ENCODE data around the gene OSBPL9. TPM values are rescaled to one million over a fixed set of nuclear protein-coding genes. Genes with fewer than 3 reads are reported as not detected.

Gene OSBPL9
- total and polyA plus RNA-seq, 9 of the 15 experiments (the other 6 are each of a cell fraction or from before 2014, with no cell fraction given) = 43.9 to 217 (median 170) TPM

DNA sequence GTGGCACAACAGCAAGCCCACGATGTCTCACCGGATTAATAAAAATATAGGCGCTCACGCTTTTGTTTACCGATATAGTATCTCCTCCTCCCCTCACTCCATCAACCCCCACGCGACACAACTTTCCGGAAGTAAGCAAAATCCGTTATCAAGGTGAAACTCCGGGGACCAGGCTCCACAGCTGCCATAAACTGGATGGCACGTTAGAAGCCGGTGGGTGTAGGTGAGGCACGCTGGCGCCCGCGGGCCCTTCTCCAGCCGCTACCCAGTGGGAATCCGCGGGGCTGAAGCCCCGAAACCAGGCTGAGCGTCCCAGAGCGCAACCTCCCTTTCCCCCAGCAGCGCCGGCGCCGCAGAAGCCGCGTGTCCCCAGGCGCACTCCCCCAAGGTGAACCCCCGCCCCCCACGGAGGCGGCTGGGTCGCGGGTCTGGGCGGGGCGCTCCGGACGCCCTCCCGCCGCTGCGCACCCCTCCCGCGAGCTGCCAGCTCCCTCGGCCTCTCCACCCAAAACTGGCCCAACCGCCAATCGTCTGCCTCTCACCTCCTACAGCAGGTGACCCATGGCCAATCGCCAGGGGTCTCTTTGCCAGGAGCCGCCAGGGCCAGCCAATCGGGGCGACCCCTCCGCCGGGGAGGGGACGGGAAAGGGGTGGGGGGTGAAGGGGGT, 112.4 kb downstream of the OSBPL9 start (continued):
- no peak for TF ChIP-seq CTCFL (IDR thresholded peaks at IDR 0.05; ENCODE audit: borderline replicate concordance, insufficient read depth, low read depth, low read length, poor library complexity, severe bottlenecking)
- no peak for TF ChIP-seq TAF15 (IDR thresholded peaks at IDR 0.05; ENCODE audit: low read depth, low read length)
- TF ChIP-seq, protein P1, sequence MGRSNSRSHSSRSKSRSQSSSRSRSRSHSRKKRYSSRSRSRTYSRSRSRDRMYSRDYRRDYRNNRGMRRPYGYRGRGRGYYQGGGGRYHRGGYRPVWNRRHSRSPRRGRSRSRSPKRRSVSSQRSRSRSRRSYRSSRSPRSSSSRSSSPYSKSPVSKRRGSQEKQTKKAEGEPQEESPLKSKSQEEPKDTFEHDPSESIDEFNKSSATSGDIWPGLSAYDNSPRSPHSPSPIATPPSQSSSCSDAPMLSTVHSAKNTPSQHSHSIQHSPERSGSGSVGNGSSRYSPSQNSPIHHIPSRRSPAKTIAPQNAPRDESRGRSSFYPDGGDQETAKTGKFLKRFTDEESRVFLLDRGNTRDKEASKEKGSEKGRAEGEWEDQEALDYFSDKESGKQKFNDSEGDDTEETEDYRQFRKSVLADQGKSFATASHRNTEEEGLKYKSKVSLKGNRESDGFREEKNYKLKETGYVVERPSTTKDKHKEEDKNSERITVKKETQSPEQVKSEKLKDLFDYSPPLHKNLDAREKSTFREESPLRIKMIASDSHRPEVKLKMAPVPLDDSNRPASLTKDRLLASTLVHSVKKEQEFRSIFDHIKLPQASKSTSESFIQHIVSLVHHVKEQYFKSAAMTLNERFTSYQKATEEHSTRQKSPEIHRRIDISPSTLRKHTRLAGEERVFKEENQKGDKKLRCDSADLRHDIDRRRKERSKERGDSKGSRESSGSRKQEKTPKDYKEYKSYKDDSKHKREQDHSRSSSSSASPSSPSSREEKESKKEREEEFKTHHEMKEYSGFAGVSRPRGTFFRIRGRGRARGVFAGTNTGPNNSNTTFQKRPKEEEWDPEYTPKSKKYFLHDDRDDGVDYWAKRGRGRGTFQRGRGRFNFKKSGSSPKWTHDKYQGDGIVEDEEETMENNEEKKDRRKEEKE (IDR thresholded peaks at IDR 0.05; ENCODE audit: borderline replicate concordance in 1 of 2, control insufficient read depth in 1 of 2, low read depth in 2 of 2, low read length in 1 of 2) = peak in 1 of 2 experiments; percentile 61; a peak in 1 of 4 replicates
- no peak for TF ChIP-seq FOXA3 (CRISPR knock-in tag; conservative IDR thresholded peaks at IDR 0.05 in 1 of 2, IDR thresholded peaks at IDR 0.05 in 1 of 2)
- TF ChIP-seq, protein P2, sequence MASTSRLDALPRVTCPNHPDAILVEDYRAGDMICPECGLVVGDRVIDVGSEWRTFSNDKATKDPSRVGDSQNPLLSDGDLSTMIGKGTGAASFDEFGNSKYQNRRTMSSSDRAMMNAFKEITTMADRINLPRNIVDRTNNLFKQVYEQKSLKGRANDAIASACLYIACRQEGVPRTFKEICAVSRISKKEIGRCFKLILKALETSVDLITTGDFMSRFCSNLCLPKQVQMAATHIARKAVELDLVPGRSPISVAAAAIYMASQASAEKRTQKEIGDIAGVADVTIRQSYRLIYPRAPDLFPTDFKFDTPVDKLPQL (IDR thresholded peaks at IDR 0.05; ENCODE audit: extremely low read depth, insufficient read length) = no peak
- no peak; the same call in 1 of the 2 replicates for TF ChIP-seq ZKSCAN1 (IDR thresholded peaks at IDR 0.05; ENCODE audit: low read depth, low read length)
- TF ChIP-seq ZNF668 (CRISPR knock-in tag; IDR thresholded peaks at IDR 0.05) = no peak
- no peak; the same call in 1 of the 2 replicates for TF ChIP-seq POLR2AphosphoS2 (IDR thresholded peaks at IDR 0.05; ENCODE audit: low read length)
- no peak for TF ChIP-seq ZNF239 (CRISPR knock-in tag; IDR thresholded peaks at IDR 0.05)
- TF ChIP-seq, protein P3, sequence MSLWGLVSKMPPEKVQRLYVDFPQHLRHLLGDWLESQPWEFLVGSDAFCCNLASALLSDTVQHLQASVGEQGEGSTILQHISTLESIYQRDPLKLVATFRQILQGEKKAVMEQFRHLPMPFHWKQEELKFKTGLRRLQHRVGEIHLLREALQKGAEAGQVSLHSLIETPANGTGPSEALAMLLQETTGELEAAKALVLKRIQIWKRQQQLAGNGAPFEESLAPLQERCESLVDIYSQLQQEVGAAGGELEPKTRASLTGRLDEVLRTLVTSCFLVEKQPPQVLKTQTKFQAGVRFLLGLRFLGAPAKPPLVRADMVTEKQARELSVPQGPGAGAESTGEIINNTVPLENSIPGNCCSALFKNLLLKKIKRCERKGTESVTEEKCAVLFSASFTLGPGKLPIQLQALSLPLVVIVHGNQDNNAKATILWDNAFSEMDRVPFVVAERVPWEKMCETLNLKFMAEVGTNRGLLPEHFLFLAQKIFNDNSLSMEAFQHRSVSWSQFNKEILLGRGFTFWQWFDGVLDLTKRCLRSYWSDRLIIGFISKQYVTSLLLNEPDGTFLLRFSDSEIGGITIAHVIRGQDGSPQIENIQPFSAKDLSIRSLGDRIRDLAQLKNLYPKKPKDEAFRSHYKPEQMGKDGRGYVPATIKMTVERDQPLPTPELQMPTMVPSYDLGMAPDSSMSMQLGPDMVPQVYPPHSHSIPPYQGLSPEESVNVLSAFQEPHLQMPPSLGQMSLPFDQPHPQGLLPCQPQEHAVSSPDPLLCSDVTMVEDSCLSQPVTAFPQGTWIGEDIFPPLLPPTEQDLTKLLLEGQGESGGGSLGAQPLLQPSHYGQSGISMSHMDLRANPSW (CRISPR knock-in tag; IDR thresholded peaks at IDR 0.05) = no peak
- TF ChIP-seq HCFC1 (IDR thresholded peaks at IDR 0.05; ENCODE audit: low read depth, low read length) = peak; percentile 51
- TF ChIP-seq, protein P4, sequence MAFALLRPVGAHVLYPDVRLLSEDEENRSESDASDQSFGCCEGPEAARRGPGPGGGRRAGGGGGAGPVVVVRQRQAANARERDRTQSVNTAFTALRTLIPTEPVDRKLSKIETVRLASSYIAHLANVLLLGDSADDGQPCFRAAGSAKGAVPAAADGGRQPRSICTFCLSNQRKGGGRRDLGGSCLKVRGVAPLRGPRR (CRISPR knock-in tag; IDR thresholded peaks at IDR 0.05) = no peak
- TF ChIP-seq, protein P5, sequence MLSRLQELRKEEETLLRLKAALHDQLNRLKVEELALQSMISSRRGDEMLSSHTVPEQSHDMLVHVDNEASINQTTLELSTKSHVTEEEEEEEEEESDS (CRISPR knock-in tag; IDR thresholded peaks at IDR 0.05) = no peak
- 0 out of 2 replicates have a peak, but pooled peaks have one; percentile 11 for TF ChIP-seq E2F3 (CRISPR knock-in tag; IDR thresholded peaks at IDR 0.05)
- no peak for TF ChIP-seq RFX7 (CRISPR knock-in tag; IDR thresholded peaks at IDR 0.05)
- no peak; the same call in 1 of the 2 replicates for TF ChIP-seq JUN (IDR thresholded peaks at IDR 0.05; ENCODE audit: borderline replicate concordance, low read depth, low read length)
- TF ChIP-seq JUN (CRISPR knock-in tag; IDR thresholded peaks at IDR 0.05; ENCODE audit: borderline replicate concordance) = no peak; the same call in 1 of the 2 replicates
- no peak for TF ChIP-seq ZC3H11A (IDR thresholded peaks at IDR 0.05; ENCODE audit: low read depth, low read length)
